ENCODE results near the gene SNTA1.
"Not testable (repeated sequence)": the region's sequence is repeated elsewhere in the genome, so short reads cannot be mapped to it uniquely, and the experiment has no call there.

SNTA1 gene

GRCh38 chr20:33389326-33389725 lies 54.2 kb downstream of the SNTA1 start:
- DNase-seq, result not testable (repeated sequence)

DNA sequence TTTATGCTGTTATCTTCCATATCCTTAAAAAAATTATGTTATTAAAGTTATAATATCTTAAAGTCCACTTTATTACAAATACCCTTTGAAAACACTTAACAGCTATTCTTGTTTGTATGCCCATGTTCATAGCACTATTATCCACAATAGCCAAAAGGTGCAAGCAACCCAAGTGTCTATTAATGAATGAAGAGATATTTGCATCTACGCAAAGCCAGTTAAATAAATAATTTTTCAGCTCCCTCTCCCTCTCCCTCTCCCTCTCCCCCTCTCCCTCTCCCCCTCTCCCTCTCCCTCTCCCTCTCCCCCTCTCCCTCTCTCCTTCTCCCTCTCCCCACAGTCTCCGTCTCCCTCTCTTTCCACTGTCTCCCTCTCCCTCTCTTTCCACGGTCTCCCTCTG lies 55.3 kb downstream of the SNTA1 start:
- no peak for DNase-seq

- no peak for DNase-seq
Observed at GRCh38 chr20:33387177-33387576, 56.4 kb downstream of the SNTA1 start.

GRCh38 chr20:33386673-33387072 lies 56.9 kb downstream of the SNTA1 start:
- DNase-seq, result no peak

DNA sequence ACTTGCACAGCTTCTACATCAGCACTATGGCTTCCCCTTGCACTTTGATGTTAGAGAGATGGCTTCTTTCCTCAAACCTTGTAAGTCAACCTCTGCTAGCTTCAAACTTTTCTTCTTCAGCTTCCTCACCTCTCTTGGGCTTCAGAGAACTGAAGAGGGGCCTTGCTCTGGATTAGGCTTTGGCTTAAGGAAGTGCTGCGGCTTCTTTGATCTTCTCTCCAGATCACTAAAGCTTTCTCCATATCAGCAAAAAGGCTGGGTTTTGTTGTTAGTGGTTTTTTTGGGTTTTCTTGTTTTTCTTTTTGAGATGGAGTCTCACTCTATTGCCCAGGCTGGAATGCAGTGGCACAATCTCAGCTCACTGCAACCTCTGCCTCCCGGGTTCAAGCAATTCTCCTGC lies 66.2 kb downstream of the SNTA1 start:
- no peak for DNase-seq

GRCh38 chr20:33373735-33374605 lies 69.6 kb downstream of the SNTA1 start:
- DNase-seq, result no peak

- DNase-seq, result no peak
Observed at GRCh38 chr20:33372993-33373441, 70.5 kb downstream of the SNTA1 start.

DNA sequence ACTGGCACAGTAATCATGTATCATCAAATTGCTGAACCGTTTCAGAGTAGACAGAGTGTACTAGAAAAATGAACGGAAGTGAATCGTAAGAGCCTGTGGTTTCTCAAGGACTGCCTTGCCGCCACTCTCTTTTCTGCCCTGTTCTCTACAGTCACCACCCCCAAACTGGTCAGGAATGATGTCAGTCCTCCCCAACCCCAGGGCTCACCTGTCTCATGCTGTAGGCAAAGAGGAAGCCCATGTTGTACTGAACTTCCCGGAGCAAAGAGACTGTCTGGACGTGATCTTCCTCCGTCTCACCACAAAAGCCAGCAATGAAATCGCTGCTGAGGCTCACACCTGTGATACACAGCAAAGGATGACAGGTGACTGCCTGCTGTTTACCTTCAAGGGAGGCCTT lies 73.3 kb downstream of the SNTA1 start:
- DNase-seq, result no peak

DNA sequence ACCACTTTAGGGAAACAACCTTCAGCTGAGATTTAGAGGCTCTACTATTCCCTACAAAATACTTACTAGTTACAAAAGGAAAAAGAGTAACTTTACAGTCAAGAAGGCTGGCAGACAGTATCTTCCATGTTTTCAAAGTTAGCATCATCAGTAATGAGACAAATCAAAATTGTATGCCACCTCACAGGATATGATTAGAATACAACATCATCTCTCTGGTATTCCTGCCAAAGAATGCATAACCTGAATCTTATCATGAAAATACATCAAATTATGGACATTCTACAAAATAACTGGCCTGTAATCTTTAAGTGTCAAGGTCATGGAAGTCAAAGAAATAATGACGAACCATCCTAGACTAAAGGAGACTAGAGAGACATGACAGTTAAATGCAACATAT lies 80.7 kb downstream of the SNTA1 start:
- no peak for DNase-seq

GRCh38 chr20:33359399-33360261 lies 83.9 kb downstream of the SNTA1 start:
- DNase-seq, result no peak
